HG03196 (cell line): ENCODE results near the gene ZNF804B.
"Not testable (repeated sequence)": the region's sequence is repeated elsewhere in the genome, so short reads cannot be mapped to it uniquely, and the experiment has no call there.

Experiments
- ATAC-seq: cut with Tn5 transposase; IDR thresholded peaks from one replicate; pipeline ENCODE4 v1.9.1; 2021; ENCODE audit not compliant: unreplicated experiment

ZNF804B gene

GRCh38 chr7:89073776-89074175 lies 314.3 kb downstream of the ZNF804B start:
- ATAC-seq, result no peak

GRCh38 chr7:89077992-89078391 lies 318.5 kb downstream of the ZNF804B start:
- no peak for ATAC-seq

GRCh38 chr7:89085580-89085979 lies 326.1 kb downstream of the ZNF804B start:
- ATAC-seq, result no peak

GRCh38 chr7:89091550-89091949 lies 332.1 kb downstream of the ZNF804B start:
- no peak for ATAC-seq

GRCh38 chr7:89094269-89094668 lies 334.8 kb downstream of the ZNF804B start:
- ATAC-seq, result no peak

- no peak for ATAC-seq
These were observed 344.1 kb downstream of the ZNF804B start for GRCh38 chr7:89103564-89103963.

GRCh38 chr7:89104748-89105685 lies 345.5 kb downstream of the ZNF804B start:
- no peak for ATAC-seq

GRCh38 chr7:89123871-89124270 lies 364.4 kb downstream of the ZNF804B start:
- no peak for ATAC-seq

GRCh38 chr7:89129600-89130375 lies 370.3 kb downstream of the ZNF804B start:
- no peak for ATAC-seq

- no peak for ATAC-seq
These were observed 373.9 kb downstream of the ZNF804B start for GRCh38 chr7:89133357-89133756.

- no peak for ATAC-seq
These were observed 374.3 kb downstream of the ZNF804B start for GRCh38 chr7:89133819-89134218.

- no peak for ATAC-seq
These were observed 386.3 kb downstream of the ZNF804B start for GRCh38 chr7:89145801-89146200.

- ATAC-seq, result no peak
These were observed 400.6 kb downstream of the ZNF804B start for GRCh38 chr7:89160107-89160506.

- no peak for ATAC-seq
These were observed 405.9 kb downstream of the ZNF804B start for GRCh38 chr7:89165421-89165820.

GRCh38 chr7:89170628-89171027 lies 411.1 kb downstream of the ZNF804B start:
- no peak for ATAC-seq

- ATAC-seq, result no peak
These were observed 422.6 kb downstream of the ZNF804B start for GRCh38 chr7:89182116-89182515.

- no peak for ATAC-seq
These were observed 424.2 kb downstream of the ZNF804B start for GRCh38 chr7:89183712-89184111.

- no peak for ATAC-seq
These were observed 441.3 kb downstream of the ZNF804B start for GRCh38 chr7:89200758-89201157.

GRCh38 chr7:89223900-89224395 lies 464.4 kb downstream of the ZNF804B start:
- ATAC-seq, result no peak

GRCh38 chr7:89228688-89229171 lies 469.2 kb downstream of the ZNF804B start:
- ATAC-seq, result not testable (repeated sequence)

GRCh38 chr7:89238156-89238555 lies 478.7 kb downstream of the ZNF804B start:
- no peak for ATAC-seq

GRCh38 chr7:89246196-89246595 lies 486.7 kb downstream of the ZNF804B start:
- ATAC-seq, result no peak
